HepG2 (cell line): Measurements from ENCODE around the gene GRAMD1A. TPM values are rescaled to one million over a fixed set of nuclear protein-coding genes. Genes with fewer than 3 reads are reported as not detected.

Source experiments
- ATAC-seq: fragments of 200-7000 bp; cut with Tn5 transposase; 3 replicates; pipeline ENCODE4 v1.9.1; 2020; ENCODE audit warnings: mild to moderate bottlenecking, moderate library complexity
- BruUV-seq: library from RNA; stranded (reverse); fragments of 400-500 nt; replicated peaks from 2 replicates; lab custom pipeline; 2021; lab: Mats Ljungman, UMichigan
- CTCF ChIA-PET: fragments of 300-600 bp; formaldehyde crosslinking; extraction: SDS; loops from one replicate; lab custom pipeline; 2021; ENCODE audit warnings: low total read pairs, inconsistent platforms, low intra/inter-chr PET ratio; lab: Yijun Ruan, JAX
- POLR2A ChIA-PET: fragments of 350-600 bp; sonication (Branson Sonifier 250); formaldehyde crosslinking; loops from one replicate; lab custom pipeline; 2020; ENCODE audit warnings: antibody characterized with exemption, inconsistent platforms; lab: Yijun Ruan, JAX
- DNase-seq: peaks from one replicate; pipeline ENCODE4 v3.0.0-alpha.2; 2015; ENCODE audit warnings: low spot score
- FAIRE-seq: peaks from 3 replicates; lab custom pipeline; 2011; peaks lifted over from hg19 to GRCh38; lab: Jason Lieb, UNC
- H2AFZ ChIP-seq: one replicate; pipeline ENCODE4 v1.6.1; 2011; ENCODE audit warnings: low read length, inconsistent platforms
- H3K27ac ChIP-seq: fragments of 300-600 bp; 3 replicates; pipeline ENCODE4 v1.8.0; 2011; ENCODE audit warnings: mixed run types, mild to moderate bottlenecking, mixed read lengths, low read length, inconsistent platforms; ENCODE audit not compliant: insufficient read depth; ENCODE audit errors: extremely low read length
- H3K27me3 ChIP-seq, 2 experiments: fragments of 200-600 bp in 1 of 2; 2 replicates in 1 of 2; 3 replicates in 1 of 2; pipeline versions ENCODE4 v1.6.0 to v1.8.0; 2011; ENCODE audit warnings: low read length in 2 of 2, mild to moderate bottlenecking in 2 of 2, moderate library complexity in 2 of 2, inconsistent platforms in 1 of 2; ENCODE audit not compliant: insufficient read depth in 2 of 2, control insufficient read depth in 1 of 2
- H3K36me3 ChIP-seq, 2 experiments: fragments of 200-600 bp in 1 of 2; replicated peaks in 1 of 2; 2 replicates in 1 of 2; 3 replicates in 1 of 2; pipeline versions ENCODE4 v1.5.1 to v1.8.0; 2011; ENCODE audit warnings: low read length in 2 of 2, inconsistent platforms in 1 of 2; ENCODE audit not compliant: insufficient read depth in 2 of 2, control insufficient read depth in 1 of 2
- H3K4me1 ChIP-seq: 2 replicates; pipeline ENCODE4 v1.5.1; 2012; ENCODE audit warnings: low read length, inconsistent platforms; ENCODE audit not compliant: insufficient read depth
- H3K4me2 ChIP-seq: 2 replicates; pipeline ENCODE4 v1.6.0; 2011; ENCODE audit warnings: low read depth, low read length, inconsistent platforms
- H3K4me3 ChIP-seq, 3 experiments: fragments of 200-600 bp in 1 of 3; sonication (generic), shearing (Covaris generic) in 1 of 3; replicated peaks in 1 of 3; 2 replicates each; pipeline ENCODE4 v1.5.1; 2011 to 2016; ENCODE audit warnings: low read length in 3 of 3, inconsistent platforms in 2 of 3, low read depth in 2 of 3, mild to moderate bottlenecking in 2 of 3, control low read depth in 1 of 3, mixed read lengths in 1 of 3; ENCODE audit not compliant: insufficient read depth in 1 of 3
- H3K79me2 ChIP-seq: one replicate; pipeline ENCODE4 v1.6.1; 2011; ENCODE audit warnings: low read length, inconsistent platforms; ENCODE audit not compliant: insufficient read depth
- H3K9ac ChIP-seq: 2 replicates; pipeline ENCODE4 v1.6.0; 2011; ENCODE audit warnings: mild to moderate bottlenecking, low read depth, low read length, inconsistent platforms; ENCODE audit not compliant: insufficient read depth
- H3K9me3 ChIP-seq: 2 replicates; pipeline ENCODE4 v1.5.1; 2012; ENCODE audit warnings: mild to moderate bottlenecking, low read length
- H4K20me1 ChIP-seq: 2 replicates; pipeline ENCODE4 v1.6.0; 2011; ENCODE audit warnings: inconsistent platforms, mild to moderate bottlenecking, low read length, moderate library complexity; ENCODE audit not compliant: insufficient read depth
- CERS6 ChIP-seq: sonication (generic); formaldehyde crosslinking; IDR thresholded peaks from 2 replicates; pipeline ENCODE4 v1.5.0; 2020; ENCODE audit warnings: missing genetic modification reagents
- CTCF ChIP-seq: sonication (generic); formaldehyde crosslinking; IDR thresholded peaks from 2 replicates; pipeline ENCODE4 v1.5.0; 2020; ENCODE audit warnings: mild to moderate bottlenecking, missing genetic modification reagents, moderate library complexity
- ELF3 ChIP-seq: IDR thresholded peaks from 2 replicates; pipeline ENCODE4 v1.6.1; 2016; ENCODE audit warnings: missing genetic modification reagents, missing compliant biosample characterization
- HNF4A ChIP-seq: sonication (generic); formaldehyde crosslinking; IDR thresholded peaks from 2 replicates; pipeline ENCODE4 v1.4.0; 2020; ENCODE audit warnings: missing genetic modification reagents
- HNF4G ChIP-seq, 2 experiments: sonication (generic) in 1 of 2; formaldehyde crosslinking in 1 of 2; IDR thresholded peaks; 2 replicates each; pipeline versions ENCODE4 v1.4.0 to v1.6.1; 2011 to 2020; ENCODE audit warnings: borderline replicate concordance in 2 of 2, low read depth in 2 of 2, mild to moderate bottlenecking in 2 of 2, low read length in 1 of 2, missing genetic modification reagents in 1 of 2, moderate library complexity in 1 of 2
- HNRNPH1 ChIP-seq: fragments of 200-400 bp; formaldehyde crosslinking; optimal IDR thresholded peaks from 2 replicates; pipeline ENCODE3; 2017; ENCODE audit warnings: mild to moderate bottlenecking, low read depth, low read length
- PAF1 ChIP-seq: IDR thresholded peaks from 2 replicates; pipeline ENCODE4 v1.6.1; 2016; ENCODE audit warnings: missing genetic modification reagents, missing compliant biosample characterization
- SALL2 ChIP-seq: sonication (generic); formaldehyde crosslinking; IDR thresholded peaks from 2 replicates; pipeline ENCODE4 v1.8.1; 2023; ENCODE audit warnings: mild to moderate bottlenecking, missing genetic modification reagents, inconsistent platforms
- SAP130 ChIP-seq: IDR thresholded peaks from 2 replicates; pipeline ENCODE4 v1.6.1; 2016; ENCODE audit warnings: low read depth
- SP5 ChIP-seq: IDR thresholded peaks from 2 replicates; pipeline ENCODE4 v1.6.1; 2016; ENCODE audit warnings: low read depth, borderline replicate concordance
- STAT6 ChIP-seq: sonication (generic); formaldehyde crosslinking; IDR thresholded peaks from 2 replicates; pipeline ENCODE4 v1.4.0; 2020; ENCODE audit warnings: missing genetic modification reagents, mild to moderate bottlenecking, borderline replicate concordance
- WIZ ChIP-seq: sonication (generic); formaldehyde crosslinking; IDR thresholded peaks from 2 replicates; pipeline ENCODE4 v1.5.1; 2020; ENCODE audit warnings: mild to moderate bottlenecking, missing genetic modification reagents
- ZNF33B ChIP-seq: sonication (generic); formaldehyde crosslinking; IDR thresholded peaks from 2 replicates; pipeline ENCODE4 v1.5.1; 2020; ENCODE audit warnings: mild to moderate bottlenecking, missing genetic modification reagents
- ZNF557 ChIP-seq: sonication (generic); formaldehyde crosslinking; IDR thresholded peaks from 2 replicates; pipeline ENCODE4 v1.4.0; 2020; ENCODE audit warnings: missing genetic modification reagents
- WGBS: methylation state at CpG from one replicate; pipeline ENCODE4 v1.1.6; 2017; ENCODE audit warnings: low lambda C conversion rate; 5-methylcytosine and 5-hydroxymethylcytosine counted together
- in situ Hi-C: cut with HindIII; loops from 2 replicates; pipeline ENCODE4 v1.10.0; 2017; ENCODE audit warnings: low pct_unique_long_range_greater_than_20kb; ENCODE audit not compliant: extremely low pct_ligation_motif_present
- intact Hi-C: fragments of 100-400 bp; cut with micrococcal nuclease; formaldehyde crosslinking; loops from one replicate; pipeline ENCODE4 v1.10.0; 2022; ENCODE audit not compliant: unreplicated experiment
- polyA plus RNA-seq, 8 experiments: library from polyadenylated mRNA; depleted of rRNA in 3 of 8; stranded (reverse) in 7 of 8; unstranded in 1 of 8; fragments of >200 nt; fragmentation: Illumina TruSeq in 4 of 8; extraction: Trizol in 4 of 8; gene quantifications; 2 replicates each; pipeline versions ENCODE4 v1.2.1 to v1.2.3, GENCODE V29; 2011 to 2016; ENCODE audit warnings: low read depth in 4 of 8, missing spikeins in 1 of 8, mixed read lengths in 1 of 8; ENCODE audit not compliant: insufficient read depth in 1 of 8
- total RNA-seq, 5 experiments: library from RNA; depleted of rRNA; stranded (reverse); fragments of >200 nt; fragmentation: Illumina TruSeq; extraction: Trizol; gene quantifications; 2 replicates each; pipeline ENCODE4 v1.2.3, GENCODE V29; 2016; ENCODE audit warnings: low read depth in 1 of 5

GRAMD1A gene
- total and polyA plus RNA-seq, 2 of the 13 experiments (the other 11 are each of a cell fraction or from before 2014, with no cell fraction given): 14.7 to 181 TPM

- TF ChIP-seq CERS6 (CRISPR knock-in tag) (no peak), ZNF557 (CRISPR knock-in tag) (no peak), PAF1 (no peak), WIZ (CRISPR knock-in tag) (no peak), SALL2 (CRISPR knock-in tag) (no peak), STAT6 (CRISPR knock-in tag) (no peak)
Measured at GRCh38 chr19:34974646-34975045, 25.5 kb upstream of the GRAMD1A start (continued).

GRCh38 chr19:34975056-34975455 lies 25.1 kb upstream of the GRAMD1A start:
- no peaks in the 10 kb centered on the region for H3K36me3 ChIP-seq
- no peak overlapping the region for H2AFZ ChIP-seq
- intact Hi-C loops (loop anchor here (2.0 kb wide), 1 partner anchor 76 kb away; no protein-coding TSS in a partner anchor), in situ Hi-C loops (no loop called here)
- TF ChIP-seq SAP130 (CRISPR knock-in tag) (peak; percentile 42), HNF4G (IDR thresholded peaks at IDR 0.05; ENCODE audit: borderline replicate concordance, low read depth, low read length) (peak; percentile 44; the same call in 1 of the 2 replicates), HNF4G (CRISPR knock-in tag; IDR thresholded peaks at IDR 0.05; ENCODE audit: borderline replicate concordance, low read depth) (no peak), SP5 (CRISPR knock-in tag) (peak; percentile 83), HNF4A (peak; percentile 48), CTCF (CRISPR knock-in tag) (0 out of 2 replicates have a peak, but pooled peaks have one; percentile 17), HNRNPH1 (no peak), ELF3 (peak; percentile 56; the same call in 1 of the 2 replicates), ZNF33B (no peak)
- no peak overlapping the region for H3K27ac ChIP-seq
- no TSS peak for BruUV-seq
- peaks cover 0 to 20% of the 10 kb centered on the region in 2 experiments; a peak in 2 of 5 replicates for H3K27me3 ChIP-seq
- H3K4me2 ChIP-seq: peak overlapping the region; percentile 1; the same call in 1 of the 2 replicates
- DNase-seq: peak; percentile 45
- no peak overlapping the region for H3K9ac ChIP-seq
- H4K20me1 ChIP-seq: no peaks in the 10 kb centered on the region
- no peak overlapping the region for H3K4me3 ChIP-seq
- whole genome bisulfite sequencing: 16% methylated on average over 5 of the region's 5 CpGs
- peaks cover 18% of the 10 kb centered on the region for H3K9me3 ChIP-seq
- ChIA-PET CTCF (no interaction called here), POLR2A (interaction anchor here (1.6 kb wide), 1 partner anchor 32 kb away, joined by 10 read pairs; no protein-coding TSS in a partner anchor)
- FAIRE-seq: peak; percentile 42
- peak; percentile 46; the same call in 1 of the 3 replicates for ATAC-seq
- H3K79me2 ChIP-seq: no peaks in the 10 kb centered on the region
- H3K4me1 ChIP-seq: peaks cover 55% of the 10 kb centered on the region
